HepG2 (cell line): Measurements from ENCODE around the gene AP4M1. TPM values are rescaled to one million over a fixed set of nuclear protein-coding genes. Genes with fewer than 3 reads are reported as not detected.
A peak's percentile ranks its signal among the peaks of the same experiment; 100 is the strongest.

Experiments
- E2F2 ChIP-seq: sonication (generic); formaldehyde crosslinking; IDR thresholded peaks from 2 replicates; pipeline ENCODE4 v1.4.0; 2020; ENCODE audit warnings: missing genetic modification reagents, borderline replicate concordance
- HIVEP1 ChIP-seq: sonication (generic); formaldehyde crosslinking; IDR thresholded peaks from 2 replicates; pipeline ENCODE4 v1.4.0; 2020; ENCODE audit warnings: mild to moderate bottlenecking, missing genetic modification reagents
- JUN ChIP-seq: sonication (generic); formaldehyde crosslinking; IDR thresholded peaks from 2 replicates; pipeline ENCODE4 v1.4.0; 2020; ENCODE audit warnings: mild to moderate bottlenecking, missing genetic modification reagents
- KDM4B ChIP-seq: sonication (generic); formaldehyde crosslinking; IDR thresholded peaks from 2 replicates; pipeline ENCODE4 v1.4.0; 2020; ENCODE audit warnings: missing genetic modification reagents
- MAFK ChIP-seq, 2 experiments: IDR thresholded peaks in 1 of 2; conservative IDR thresholded peaks in 1 of 2; 2 replicates each; pipeline ENCODE4 v1.6.1; 2011; ENCODE audit warnings: improper control_type of control experiment in 2 of 2, low read length in 2 of 2
- MEF2D ChIP-seq: sonication (generic); formaldehyde crosslinking; IDR thresholded peaks from 2 replicates; pipeline ENCODE4 v1.5.1; 2020; ENCODE audit warnings: mild to moderate bottlenecking, missing genetic modification reagents
- ONECUT2 ChIP-seq: sonication (generic); formaldehyde crosslinking; IDR thresholded peaks from 2 replicates; pipeline ENCODE4 v1.4.0; 2020; ENCODE audit warnings: missing genetic modification reagents
- RARG ChIP-seq: sonication (generic); formaldehyde crosslinking; IDR thresholded peaks from 2 replicates; pipeline ENCODE4 v1.4.0; 2020; ENCODE audit warnings: low read depth, mild to moderate bottlenecking, missing genetic modification reagents
- REPIN1 ChIP-seq: sonication (generic); formaldehyde crosslinking; IDR thresholded peaks from 2 replicates; pipeline ENCODE4 v1.8.0; 2022; ENCODE audit warnings: missing genetic modification reagents, low read depth, mild to moderate bottlenecking, borderline replicate concordance
- SIN3B ChIP-seq: fragments of 150-350 bp; IDR thresholded peaks from 2 replicates; pipeline ENCODE4 v1.6.1; 2014; ENCODE audit warnings: low read length
- SMAD3 ChIP-seq: sonication (generic); formaldehyde crosslinking; IDR thresholded peaks from 2 replicates; pipeline ENCODE4 v1.4.0; 2020; ENCODE audit warnings: missing genetic modification reagents
- TGIF2 ChIP-seq: IDR thresholded peaks from 2 replicates; pipeline ENCODE4 v1.6.1; 2016; ENCODE audit warnings: control low read depth, missing compliant biosample characterization
- YEATS2 ChIP-seq: sonication (generic); formaldehyde crosslinking; IDR thresholded peaks from 2 replicates; pipeline ENCODE4 v1.4.0; 2020; ENCODE audit warnings: missing genetic modification reagents, borderline replicate concordance
- ZNF382 ChIP-seq: sonication (generic); formaldehyde crosslinking; IDR thresholded peaks from 2 replicates; pipeline ENCODE4 v1.5.0; 2020; ENCODE audit warnings: missing genetic modification reagents, mild to moderate bottlenecking, borderline replicate concordance
- ZNF414 ChIP-seq: sonication (generic); formaldehyde crosslinking; IDR thresholded peaks from 2 replicates; pipeline ENCODE4 v1.5.0; 2020; ENCODE audit warnings: missing genetic modification reagents
- ZNF572 ChIP-seq: sonication (generic); formaldehyde crosslinking; IDR thresholded peaks from 2 replicates; pipeline ENCODE4 v1.5.1; 2020; ENCODE audit warnings: mild to moderate bottlenecking, missing genetic modification reagents
- ZXDC ChIP-seq: sonication (generic); formaldehyde crosslinking; IDR thresholded peaks from 2 replicates; pipeline ENCODE4 v1.5.0; 2020; ENCODE audit warnings: mild to moderate bottlenecking, missing genetic modification reagents
- polyA plus RNA-seq, 8 experiments: library from polyadenylated mRNA; depleted of rRNA in 3 of 8; stranded (reverse) in 7 of 8; unstranded in 1 of 8; fragments of >200 nt; fragmentation: Illumina TruSeq in 4 of 8; extraction: Trizol in 4 of 8; gene quantifications; 2 replicates each; pipeline versions ENCODE4 v1.2.1 to v1.2.3, GENCODE V29; 2011 to 2016; ENCODE audit warnings: low read depth in 4 of 8, missing spikeins in 1 of 8, mixed read lengths in 1 of 8; ENCODE audit not compliant: insufficient read depth in 1 of 8
- total RNA-seq, 5 experiments: library from RNA; depleted of rRNA; stranded (reverse); fragments of >200 nt; fragmentation: Illumina TruSeq; extraction: Trizol; gene quantifications; 2 replicates each; pipeline ENCODE4 v1.2.3, GENCODE V29; 2016; ENCODE audit warnings: low read depth in 1 of 5
- TF ChIP-seq, protein P1 (sequence below): sonication (generic); formaldehyde crosslinking; IDR thresholded peaks from 2 replicates; pipeline ENCODE4 v1.8.1; 2023; ENCODE audit warnings: missing genetic modification reagents, inconsistent platforms, borderline replicate concordance
- TF ChIP-seq, protein P2 (sequence below): sonication (generic); formaldehyde crosslinking; IDR thresholded peaks from 2 replicates; pipeline ENCODE4 v1.8.0; 2022; ENCODE audit warnings: missing genetic modification reagents, mild to moderate bottlenecking, borderline replicate concordance
- TF ChIP-seq, protein P3 (sequence below), 2 experiments: sonication (generic) in 1 of 2; formaldehyde crosslinking in 1 of 2; IDR thresholded peaks; 2 replicates each; pipeline versions ENCODE4 v1.5.1 to v1.6.1; 2011 to 2020; ENCODE audit warnings: borderline replicate concordance in 1 of 2, low read depth in 1 of 2, low read length in 1 of 2, mild to moderate bottlenecking in 1 of 2, missing genetic modification reagents in 1 of 2, moderate library complexity in 1 of 2

The AP4M1 gene
- total and polyA plus RNA-seq, 2 of the 13 experiments (the other 11 are each of a cell fraction or from before 2014, with no cell fraction given), result 6.3 to 9.7 TPM

DNA sequence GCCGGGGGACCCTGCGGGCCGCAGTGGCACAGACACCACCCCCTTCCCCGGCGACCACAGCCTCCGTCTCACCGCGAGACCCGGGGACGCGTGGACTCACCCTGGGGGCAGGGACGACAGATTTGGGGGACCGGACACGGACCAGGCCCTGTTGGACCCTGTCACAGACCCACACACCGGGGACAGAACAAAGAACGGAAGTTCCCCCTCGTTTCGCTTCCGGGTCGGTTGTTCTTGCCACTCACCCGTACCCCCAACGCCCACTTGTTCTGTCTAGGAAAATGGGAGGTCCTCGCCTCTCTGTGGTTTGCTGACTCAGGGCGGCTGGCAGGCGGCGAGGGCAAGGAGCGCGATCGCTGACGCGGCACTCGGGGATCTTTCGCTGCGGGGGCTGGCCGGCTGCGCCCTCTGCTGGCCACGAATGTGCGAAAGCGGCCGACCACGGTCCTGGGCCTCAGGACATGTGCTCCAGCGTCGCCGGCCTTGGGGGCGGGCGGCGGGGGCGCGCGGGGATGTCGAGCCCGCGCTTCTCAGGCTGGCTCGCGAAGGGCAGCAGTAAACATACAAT lies 19.8 kb upstream of the AP4M1 start, which contains the start of gene ZNF3 (continued):
- TF ChIP-seq SIN3B, result peak; percentile 76
- peak; percentile 87; the same call in 1 of the 2 replicates for TF ChIP-seq ZXDC
- no peak for TF ChIP-seq RARG (CRISPR knock-in tag)
- peak; percentile 79 for TF ChIP-seq HIVEP1 (CRISPR knock-in tag)
- peak; percentile 47; the same call in 1 of the 2 replicates for TF ChIP-seq ZNF572
- TF ChIP-seq YEATS2, result peak; percentile 95; the same call in 1 of the 2 replicates
- peak; percentile 31 for TF ChIP-seq MEF2D
- peak; percentile 98 for TF ChIP-seq REPIN1 (CRISPR knock-in tag)
- 0 out of 2 replicates have a peak, but pooled peaks have one; percentile 8 for TF ChIP-seq E2F2 (CRISPR knock-in tag)
- TF ChIP-seq ZNF414 (CRISPR knock-in tag), result peak; percentile 92
- TF ChIP-seq, protein P1, sequence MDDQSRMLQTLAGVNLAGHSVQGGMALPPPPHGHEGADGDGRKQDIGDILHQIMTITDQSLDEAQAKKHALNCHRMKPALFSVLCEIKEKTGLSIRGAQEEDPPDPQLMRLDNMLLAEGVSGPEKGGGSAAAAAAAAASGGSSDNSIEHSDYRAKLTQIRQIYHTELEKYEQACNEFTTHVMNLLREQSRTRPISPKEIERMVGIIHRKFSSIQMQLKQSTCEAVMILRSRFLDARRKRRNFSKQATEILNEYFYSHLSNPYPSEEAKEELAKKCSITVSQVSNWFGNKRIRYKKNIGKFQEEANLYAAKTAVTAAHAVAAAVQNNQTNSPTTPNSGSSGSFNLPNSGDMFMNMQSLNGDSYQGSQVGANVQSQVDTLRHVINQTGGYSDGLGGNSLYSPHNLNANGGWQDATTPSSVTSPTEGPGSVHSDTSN (CRISPR knock-in tag), result peak; percentile 54; the same call in 1 of the 2 replicates
- no peak for TF ChIP-seq ONECUT2 (CRISPR knock-in tag)
- TF ChIP-seq, protein P2, sequence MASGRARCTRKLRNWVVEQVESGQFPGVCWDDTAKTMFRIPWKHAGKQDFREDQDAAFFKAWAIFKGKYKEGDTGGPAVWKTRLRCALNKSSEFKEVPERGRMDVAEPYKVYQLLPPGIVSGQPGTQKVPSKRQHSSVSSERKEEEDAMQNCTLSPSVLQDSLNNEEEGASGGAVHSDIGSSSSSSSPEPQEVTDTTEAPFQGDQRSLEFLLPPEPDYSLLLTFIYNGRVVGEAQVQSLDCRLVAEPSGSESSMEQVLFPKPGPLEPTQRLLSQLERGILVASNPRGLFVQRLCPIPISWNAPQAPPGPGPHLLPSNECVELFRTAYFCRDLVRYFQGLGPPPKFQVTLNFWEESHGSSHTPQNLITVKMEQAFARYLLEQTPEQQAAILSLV (CRISPR knock-in tag), result peak; percentile 86
- peak; percentile 60; the same call in 1 of the 2 replicates for TF ChIP-seq TGIF2 (CRISPR knock-in tag)
- TF ChIP-seq MAFK (conservative IDR thresholded peaks at IDR 0.05 in 1 of 2, IDR thresholded peaks at IDR 0.05 in 1 of 2; ENCODE audit: low read length in 2 of 2), result peak; percentile 99 to 100
- TF ChIP-seq ZNF382, result no peak
- TF ChIP-seq SMAD3, result peak; percentile 87
- TF ChIP-seq KDM4B (CRISPR knock-in tag), result peak; percentile 52; the same call in 1 of the 2 replicates
- TF ChIP-seq, protein P3, sequence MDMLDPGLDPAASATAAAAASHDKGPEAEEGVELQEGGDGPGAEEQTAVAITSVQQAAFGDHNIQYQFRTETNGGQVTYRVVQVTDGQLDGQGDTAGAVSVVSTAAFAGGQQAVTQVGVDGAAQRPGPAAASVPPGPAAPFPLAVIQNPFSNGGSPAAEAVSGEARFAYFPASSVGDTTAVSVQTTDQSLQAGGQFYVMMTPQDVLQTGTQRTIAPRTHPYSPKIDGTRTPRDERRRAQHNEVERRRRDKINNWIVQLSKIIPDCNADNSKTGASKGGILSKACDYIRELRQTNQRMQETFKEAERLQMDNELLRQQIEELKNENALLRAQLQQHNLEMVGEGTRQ (IDR thresholded peaks at IDR 0.05; ENCODE audit: low read depth, low read length), result no peak
- TF ChIP-seq, protein P3 (CRISPR knock-in tag; IDR thresholded peaks at IDR 0.05; ENCODE audit: borderline replicate concordance), result peak; percentile 41; the same call in 1 of the 2 replicates
- TF ChIP-seq JUN (CRISPR knock-in tag), result peak; percentile 67; the same call in 1 of the 2 replicates
